ENCODE data around the gene FAM83G.

Gene FAM83G

GRCh38 chr17:18970582-18971480 lies 33.7 kb downstream of the FAM83G start:
- ChIA-PET CTCF (interaction anchor here (12.3 kb wide), 1 partner anchor 9 kb away, joined by 78 read pairs; no protein-coding TSS in a partner anchor), POLR2A (no interaction called here)
- TF ChIP-seq, protein P1, sequence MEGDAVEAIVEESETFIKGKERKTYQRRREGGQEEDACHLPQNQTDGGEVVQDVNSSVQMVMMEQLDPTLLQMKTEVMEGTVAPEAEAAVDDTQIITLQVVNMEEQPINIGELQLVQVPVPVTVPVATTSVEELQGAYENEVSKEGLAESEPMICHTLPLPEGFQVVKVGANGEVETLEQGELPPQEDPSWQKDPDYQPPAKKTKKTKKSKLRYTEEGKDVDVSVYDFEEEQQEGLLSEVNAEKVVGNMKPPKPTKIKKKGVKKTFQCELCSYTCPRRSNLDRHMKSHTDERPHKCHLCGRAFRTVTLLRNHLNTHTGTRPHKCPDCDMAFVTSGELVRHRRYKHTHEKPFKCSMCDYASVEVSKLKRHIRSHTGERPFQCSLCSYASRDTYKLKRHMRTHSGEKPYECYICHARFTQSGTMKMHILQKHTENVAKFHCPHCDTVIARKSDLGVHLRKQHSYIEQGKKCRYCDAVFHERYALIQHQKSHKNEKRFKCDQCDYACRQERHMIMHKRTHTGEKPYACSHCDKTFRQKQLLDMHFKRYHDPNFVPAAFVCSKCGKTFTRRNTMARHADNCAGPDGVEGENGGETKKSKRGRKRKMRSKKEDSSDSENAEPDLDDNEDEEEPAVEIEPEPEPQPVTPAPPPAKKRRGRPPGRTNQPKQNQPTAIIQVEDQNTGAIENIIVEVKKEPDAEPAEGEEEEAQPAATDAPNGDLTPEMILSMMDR (IDR thresholded peaks at IDR 0.05; ENCODE audit: control extremely low read depth, extremely low read depth, low read depth, missing control alignments) = no peak
- no peak for DNase-seq (ENCODE audit: extremely low spot score)

GRCh38 chr17:18968945-18969887 lies 35.3 kb downstream of the FAM83G start:
- DNase-seq (ENCODE audit: extremely low spot score) = no peak
- CTCF ChIA-PET = interaction anchor here (1.0 to 12.3 kb wide), 2 partner anchors 8 to 10 kb away, joined by 3 to 78 read pairs; no protein-coding TSS in a partner anchor

DNA sequence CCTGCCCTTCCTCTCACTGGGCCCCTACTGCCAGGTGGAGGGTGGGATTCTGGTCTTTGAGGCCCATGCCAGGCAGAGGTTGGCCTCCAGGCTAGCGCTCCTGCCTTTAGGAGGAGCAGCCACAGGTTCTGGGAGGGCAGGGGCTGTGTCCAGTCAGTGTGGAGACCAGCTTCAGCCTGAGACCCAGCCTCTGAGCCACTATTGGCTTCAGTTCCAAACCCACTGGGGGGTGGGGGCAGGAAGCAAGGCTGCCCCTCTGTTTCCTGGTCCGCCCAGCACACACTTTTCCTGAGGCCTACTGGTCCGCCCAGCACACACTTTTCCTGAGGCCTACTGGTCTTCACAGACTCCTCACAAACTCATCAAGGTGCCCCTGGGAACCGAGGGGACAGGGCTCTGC lies 36.2 kb downstream of the FAM83G start:
- CTCF ChIA-PET = no interaction called here
- POLR2A ChIA-PET = no interaction called here

More at GRCh38 chr17:18968945-18969887, 35.3 kb downstream of the FAM83G start:
- POLR2A ChIA-PET = no interaction called here
- TF ChIP-seq, protein P1 (IDR thresholded peaks at IDR 0.05; ENCODE audit: control extremely low read depth, extremely low read depth, low read depth, missing control alignments) = no peak

GRCh38 chr17:18967916-18968315 lies 36.6 kb downstream of the FAM83G start:
- POLR2A ChIA-PET = no interaction called here
- CTCF ChIA-PET = no interaction called here
- TF ChIP-seq, protein P1 (IDR thresholded peaks at IDR 0.05; ENCODE audit: control extremely low read depth, extremely low read depth, low read depth, missing control alignments) = no peak
- no peak for DNase-seq (ENCODE audit: extremely low spot score)

More for the DNA sequence above, 36.2 kb downstream of the FAM83G start:
- TF ChIP-seq, protein P1 (IDR thresholded peaks at IDR 0.05; ENCODE audit: control extremely low read depth, extremely low read depth, low read depth, missing control alignments) = no peak
- DNase-seq (ENCODE audit: extremely low spot score) = no peak

GRCh38 chr17:18966831-18967624 lies 37.5 kb downstream of the FAM83G start:
- ChIA-PET CTCF (no interaction called here), POLR2A (no interaction called here)
- no peak for DNase-seq (ENCODE audit: extremely low spot score)
- TF ChIP-seq, protein P1 (IDR thresholded peaks at IDR 0.05; ENCODE audit: control extremely low read depth, extremely low read depth, low read depth, missing control alignments) = no peak
